Peyer's patch (tissue), 4 donors: ENCODE measurements around the gene NEU4. TPM values are rescaled to one million over a fixed set of nuclear protein-coding genes. Genes with fewer than 3 reads are reported as not detected.

ENCODE experiments used
- DNase-seq, 3 donors: peaks; one replicate each; pipeline ENCODE4 v3.0.0-alpha.2; 2017 to 2019
- H3K27ac ChIP-seq, 4 donors: fragments of 200-600 bp; sonication (generic); one replicate each; pipeline ENCODE4 v1.5.1; 2016 to 2019
- H3K27me3 ChIP-seq, 2 donors: fragments of 200-600 bp; sonication (generic); one replicate each; pipeline ENCODE4 v1.5.1; 2019
- H3K36me3 ChIP-seq, 3 donors: fragments of 200-600 bp; sonication (generic); one replicate each; pipeline ENCODE4 v1.5.1; 2016 to 2019
- H3K4me1 ChIP-seq, 4 donors: fragments of 200-600 bp; sonication (generic); one replicate each; pipeline ENCODE4 v1.5.1; 2016 to 2019
- H3K4me3 ChIP-seq, 4 donors: fragments of 200-600 bp; sonication (generic); 1 replicate in 3 of 4; 2 replicates in 1 of 4; pipeline ENCODE4 v1.5.1; 2016 to 2019; ENCODE audit warnings: mild to moderate bottlenecking in 1 of 4
- H3K9me3 ChIP-seq, 4 donors: fragments of 200-600 bp; sonication (generic); one replicate each; pipeline ENCODE4 v1.5.1; 2016 to 2019; ENCODE audit warnings: mild to moderate bottlenecking in 1 of 4
- CTCF ChIP-seq, 6 experiments: fragments of 450-650 bp in 4 of 6; fragments of 200-600 bp in 2 of 6; sonication (generic) in 1 of 6; IDR thresholded peaks; one replicate each; pipeline ENCODE4 v1.5.1; 2017 to 2019; ENCODE audit warnings: antibody characterized with exemption in 6 of 6, mild to moderate bottlenecking in 3 of 6, moderate library complexity in 1 of 6
- POLR2A ChIP-seq, 2 donors: fragments of 450-650 bp; IDR thresholded peaks; one replicate each; pipeline ENCODE4 v1.5.1; 2017; ENCODE audit warnings: antibody characterized with exemption in 2 of 2, mild to moderate bottlenecking in 2 of 2, moderate library complexity in 2 of 2
- total RNA-seq, 4 donors: library from RNA; depleted of rRNA; stranded (reverse); fragments of >200 nt; gene quantifications; one replicate each; pipeline ENCODE4 v1.1.0, GENCODE V29; 2016

Gene NEU4
- total RNA-seq, 4 donors from 2014 or later = 35.5 to 73.3 (median 55.9) TPM

- DNase-seq = no peak
- Histone ChIP-seq H3K4me1 (peaks cover 0 to 30% (median 21%) of the 10 kb centered on the region in 4 donors), H3K36me3 (no peaks in the 10 kb centered on the region), H3K27ac (peak overlapping the region; percentile 50 to 82 (median 69)), H3K4me3 (peak overlapping the region; percentile 12 to 45 (median 32)), H3K9me3 (no peaks in the 10 kb centered on the region), H3K27me3 (no peaks in the 10 kb centered on the region)
- no peak for TF ChIP-seq POLR2A (IDR thresholded peaks at IDR 0.05)
- TF ChIP-seq CTCF (IDR thresholded peaks at IDR 0.05) = no peak
Observed at GRCh38 chr2:241859017-241859435, 50.0 kb downstream of the NEU4 start.

GRCh38 chr2:241859436-241860183 is 50.6 kb downstream of the NEU4 start:
- H3K36me3 ChIP-seq = no peaks in the 10 kb centered on the region
- no peaks in the 10 kb centered on the region for H3K27me3 ChIP-seq
- peak in 2 of 3 donors; percentile 62 to 76 for DNase-seq
- peak overlapping the region; percentile 50 to 82 (median 69) for H3K27ac ChIP-seq
- H3K4me3 ChIP-seq = peak overlapping the region; percentile 12 to 45 (median 36)
- TF ChIP-seq POLR2A (IDR thresholded peaks at IDR 0.05) = peak in 1 of 2 donors; percentile 13
- TF ChIP-seq CTCF (IDR thresholded peaks at IDR 0.05) = peak in 5 of 6 experiments; percentile 6 to 25 (median 18)
- no peaks in the 10 kb centered on the region for H3K9me3 ChIP-seq
- peaks cover 0 to 30% (median 23%) of the 10 kb centered on the region in 4 donors for H3K4me1 ChIP-seq

- Histone ChIP-seq H3K36me3 (no peaks in the 10 kb centered on the region), H3K27ac (peak overlapping the region; percentile 50 to 82 (median 69)), H3K4me1 (peaks cover 0 to 30% (median 23%) of the 10 kb centered on the region in 4 donors), H3K9me3 (no peaks in the 10 kb centered on the region), H3K27me3 (no peaks in the 10 kb centered on the region), H3K4me3 (peak overlapping the region; percentile 12 to 45 (median 36))
- no peak for DNase-seq
- TF ChIP-seq POLR2A (IDR thresholded peaks at IDR 0.05) (no peak), CTCF (IDR thresholded peaks at IDR 0.05) (no peak)
Observed at GRCh38 chr2:241860184-241861078, 51.4 kb downstream of the NEU4 start.

- DNase-seq = no peak
- Histone ChIP-seq H3K4me3 (no peak overlapping the region), H3K9me3 (no peaks in the 10 kb centered on the region), H3K27me3 (no peaks in the 10 kb centered on the region), H3K27ac (peak overlapping the region in 2 of 4 donors; percentile 80 to 82), H3K4me1 (peaks cover 0 to 30% (median 23%) of the 10 kb centered on the region in 4 donors), H3K36me3 (no peaks in the 10 kb centered on the region)
- no peak for TF ChIP-seq POLR2A (IDR thresholded peaks at IDR 0.05)
Observed at GRCh38 chr2:241861264-241861663, 52.3 kb downstream of the NEU4 start.

GRCh38 chr2:241862093-241862492 is 53.1 kb downstream of the NEU4 start:
- Histone ChIP-seq H3K4me1 (peaks cover 0 to 30% (median 23%) of the 10 kb centered on the region in 4 donors), H3K4me3 (no peak overlapping the region), H3K9me3 (no peaks in the 10 kb centered on the region), H3K27me3 (no peaks in the 10 kb centered on the region), H3K36me3 (no peaks in the 10 kb centered on the region), H3K27ac (peak overlapping the region in 1 of 4 donors; percentile 21)
- TF ChIP-seq CTCF (IDR thresholded peaks at IDR 0.05) (no peak), POLR2A (IDR thresholded peaks at IDR 0.05) (no peak)
- DNase-seq = no peak
